ENCODE results near the gene ICA1. TPM values are rescaled to one million over a fixed set of nuclear protein-coding genes. Genes with fewer than 3 reads are reported as not detected.

The ICA1 gene
- total and polyA plus RNA-seq, 2 of the 13 experiments (the other 11 are each of a cell fraction or from before 2014, with no cell fraction given): 0.29 TPM; not detected in 1

GRCh38 chr7:8064828-8065227 is 197.1 kb downstream of the ICA1 start (continued):
- no peak for TF ChIP-seq PLSCR1 (CRISPR knock-in tag; IDR thresholded peaks at IDR 0.05; ENCODE audit: borderline replicate concordance)
- no peak for TF ChIP-seq ZNF747 (CRISPR knock-in tag; IDR thresholded peaks at IDR 0.05; ENCODE audit: borderline replicate concordance)
- no peak for TF ChIP-seq HINFP (CRISPR knock-in tag; IDR thresholded peaks at IDR 0.05; ENCODE audit: low read depth)
- TF ChIP-seq MBNL3 (CRISPR knock-in tag; conservative IDR thresholded peaks at IDR 0.05): no peak
- no peak for TF ChIP-seq ZNF713 (CRISPR knock-in tag; IDR thresholded peaks at IDR 0.05)
- no peak for TF ChIP-seq ZNF224 (CRISPR knock-in tag; IDR thresholded peaks at IDR 0.05)

GRCh38 chr7:8063706-8064297 is 198.2 kb downstream of the ICA1 start:
- no peaks in the 10 kb centered on the region for H3K27me3 ChIP-seq (ENCODE audit: control insufficient read depth in 1 of 2, insufficient read depth in 2 of 2, low read length in 2 of 2)
- no peak for ATAC-seq
- no peaks in the 10 kb centered on the region for H3K4me1 ChIP-seq (ENCODE audit: insufficient read depth, low read length)
- H3K4me3 ChIP-seq (replicated peaks in 1 of 3; ENCODE audit: insufficient read depth in 1 of 3, low read depth in 2 of 3, low read length in 3 of 3): no peak overlapping the region
- H4K20me1 ChIP-seq (ENCODE audit: insufficient read depth, low read length): no peaks in the 10 kb centered on the region
- no peak for DNase-seq (ENCODE audit: low spot score)
- ChIA-PET POLR2A (no interaction called here), CTCF (ENCODE audit: low intra/inter-chr PET ratio, low total read pairs) (no interaction called here)
- no peaks in the 10 kb centered on the region for H3K36me3 ChIP-seq (replicated peaks in 1 of 2; ENCODE audit: control insufficient read depth in 1 of 2, insufficient read depth in 2 of 2, low read length in 2 of 2)
- BruUV-seq (replicated peaks): no TSS peak
- no peaks in the 10 kb centered on the region for H3K9me3 ChIP-seq (ENCODE audit: low read length)
- H3K27ac ChIP-seq (ENCODE audit: extremely low read length, insufficient read depth, low read length): no peak overlapping the region
- FAIRE-seq: no peak
- in situ Hi-C loops (cut with HindIII; ENCODE audit: extremely low pct_ligation_motif_present, low pct_unique_long_range_greater_than_20kb) (no loop called here), intact Hi-C loops (cut with micrococcal nuclease; ENCODE audit: unreplicated experiment) (no loop called here)
- H3K9ac ChIP-seq (ENCODE audit: insufficient read depth, low read depth, low read length): no peak overlapping the region
- no peak overlapping the region for H2AFZ ChIP-seq (ENCODE audit: low read length)
- H3K4me2 ChIP-seq (ENCODE audit: low read depth, low read length): no peak overlapping the region
- H3K79me2 ChIP-seq (ENCODE audit: insufficient read depth, low read length): no peaks in the 10 kb centered on the region
- TF ChIP-seq SRY (CRISPR knock-in tag; IDR thresholded peaks at IDR 0.05) (no peak), GZF1 (CRISPR knock-in tag; IDR thresholded peaks at IDR 0.05) (no peak), TSC22D2 (CRISPR knock-in tag; IDR thresholded peaks at IDR 0.05; ENCODE audit: borderline replicate concordance) (no peak), SETDB1 (CRISPR knock-in tag; IDR thresholded peaks at IDR 0.05; ENCODE audit: borderline replicate concordance) (no peak), CEBPZ (IDR thresholded peaks at IDR 0.05; ENCODE audit: low read length) (no peak), ZNF12 (CRISPR knock-in tag; IDR thresholded peaks at IDR 0.05) (no peak), TMF1 (CRISPR knock-in tag; IDR thresholded peaks at IDR 0.05; ENCODE audit: low read depth) (no peak), ZNF766 (CRISPR knock-in tag; IDR thresholded peaks at IDR 0.05; ENCODE audit: borderline replicate concordance) (no peak), KAT7 (CRISPR knock-in tag; IDR thresholded peaks at IDR 0.05; ENCODE audit: borderline replicate concordance) (no peak), ZNF280B (CRISPR knock-in tag; IDR thresholded peaks at IDR 0.05; ENCODE audit: borderline replicate concordance) (no peak)
